Heart right ventricle (tissue), 16 donors: Measurements from ENCODE around the gene NFKBIB. TPM values are rescaled to one million over a fixed set of nuclear protein-coding genes. Genes with fewer than 3 reads are reported as not detected.

ENCODE experiments used
- ATAC-seq, 8 donors: fragments of 200-7000 bp; cut with Tn5 transposase; one replicate each; pipeline ENCODE4 v1.9.1; 2020; ENCODE audit warnings: mild to moderate bottlenecking in 8 of 8, moderate library complexity in 8 of 8, moderate number of reproducible peaks in 1 of 8
- DNase-seq, 2 donors: peaks; one replicate each; pipeline ENCODE4 v3.0.0-alpha.2; 2020
- H3K27ac ChIP-seq, 10 donors: fragments of 200-600 bp; sonication (generic) in 2 of 10; one replicate each; pipeline versions ENCODE4 v1.5.0 to v1.8.0; 2020 to 2022; ENCODE audit warnings: mild to moderate bottlenecking in 3 of 10
- H3K27me3 ChIP-seq, 7 donors: fragments of 200-600 bp; one replicate each; pipeline ENCODE4 v1.8.0; 2021 to 2022; ENCODE audit warnings: mild to moderate bottlenecking in 2 of 7
- H3K36me3 ChIP-seq, 9 donors: fragments of 200-600 bp; sonication (generic) in 1 of 9; one replicate each; pipeline versions ENCODE4 v1.5.0 to v1.8.0; 2020 to 2022; ENCODE audit warnings: mild to moderate bottlenecking in 2 of 9
- H3K4me1 ChIP-seq, 9 donors: fragments of 200-600 bp; sonication (generic) in 1 of 9; one replicate each; pipeline versions ENCODE4 v1.5.0 to v1.8.0; 2020 to 2022; ENCODE audit warnings: mild to moderate bottlenecking in 4 of 9
- H3K4me3 ChIP-seq, 10 donors: fragments of 200-600 bp; sonication (generic) in 2 of 10; one replicate each; pipeline versions ENCODE4 v1.5.0 to v1.8.0; 2020 to 2022; ENCODE audit warnings: mild to moderate bottlenecking in 7 of 10, moderate library complexity in 2 of 10
- H3K9me3 ChIP-seq, 11 donors: fragments of 200-600 bp in 10 of 11; sonication (generic) in 2 of 11; one replicate each; pipeline versions ENCODE4 v1.5.0 to v1.8.0; 2013 to 2022; ENCODE audit warnings: mild to moderate bottlenecking in 2 of 11, control low read depth in 1 of 11, moderate library complexity in 1 of 11
- WGBS, 2 donors: extraction: QIAGEN DNeasy Blood & Tissue Kit; methylation state at CpG; one replicate each; pipeline ENCODE4 v1.1.7; 2013; ENCODE audit warnings: inconsistent platforms in 1 of 2; 5-methylcytosine and 5-hydroxymethylcytosine counted together
- intact Hi-C, 10 donors: fragments of 100-400 bp; cut with DNase I; formaldehyde crosslinking; loops; one replicate each; pipeline versions ENCODE4 v1.11.1 to v1.14.2; 2022
- polyA plus RNA-seq, 2 donors: library from polyadenylated mRNA; stranded (reverse); fragments of 200-250 nt; gene quantifications; one replicate each; pipeline ENCODE4 v1.2.3, GENCODE V29; 2013
- total RNA-seq, 10 donors: library from RNA; stranded (reverse); fragmentation: NEBNext Ultra II Directional in 3 of 10; extraction: Animal tissue kit (Norgen Biotek cat#: 25700) in 3 of 10; gene quantifications; one replicate each; pipeline versions ENCODE4 v1.2.1 to v1.2.4, GENCODE V29; 2021 to 2023
- TF ChIP-seq, protein P1 (sequence below), 9 donors: fragments of 200-600 bp; sonication (generic) in 2 of 9; IDR thresholded peaks; one replicate each; pipeline versions ENCODE4 v1.5.0 to v1.8.0; 2021 to 2022; ENCODE audit warnings: antibody characterized with exemption in 9 of 9, mild to moderate bottlenecking in 5 of 9, moderate library complexity in 1 of 9
- donor health status: Arrhythmogenic right ventricular cardiomyopathy.
- donor health status: ischemic (EF 13 %, LVEDD 7.1; RV severe dilation, severe dysfunction).
- donor health status: healthy with polysubstance abuse.
- donor health status: DM: no; HTN: yes; CAD: no.
- donor health status: DM: no; HTN: no; CAD: no.
- donor health status: ischemic (EF 25% LVEDD 6.9; RV normal size, moderate dysfunction).
- donor health status: ischemic (EF 25% LVEDD 5.7; RV mildly dilated, moderate dysfunction).
- donor health status: healthy.
- donor health status: DM: yes; HTN: yes; CAD: no.
- donor health status: Ischemic cardiomyopathy.
- donor health status: ischemic (EF 35%, LVEDD 5.7; RV mildly dilated, moderate dysfunction).
- donor health status: nonischemic (EF 11% LVEDD 7.7; RV severe dilation, severe dysfunction).
- donor health status: DM: yes; HTN: yes; CAD: no.
- donor health status: PGD.
- donor health status: ischemic (EF 29% LVEDD 5.4; RV normal size, mild dysfunction).
- donor health status: nonischemic (EF 23%, LVEDD 6.1; RV moderate dilation, normal function).

The NFKBIB gene
- total and polyA plus RNA-seq, 12 donors: 16.1 to 79.8 (median 22.7) TPM

DNA sequence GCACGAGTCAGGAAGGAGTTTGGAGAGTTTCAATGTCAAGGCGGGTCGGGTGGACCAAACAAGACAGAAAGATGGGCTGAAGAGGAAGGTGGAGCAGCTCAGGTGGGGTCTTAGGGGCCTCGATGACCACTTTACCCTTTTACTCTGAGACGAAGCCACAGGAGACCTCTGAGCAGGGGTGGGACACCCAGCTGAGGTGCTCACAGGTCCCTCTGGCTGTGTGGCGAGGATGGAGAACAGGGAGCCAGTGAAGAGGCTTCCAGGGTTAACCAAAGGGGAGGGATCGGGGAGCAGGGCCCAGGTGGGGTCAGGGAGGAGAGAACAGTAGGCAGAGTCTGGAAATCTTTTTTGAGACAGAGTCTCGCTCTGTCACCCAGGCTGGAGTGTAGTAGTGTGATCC is 14.2 kb downstream of the NFKBIB start:
- peaks cover 0 to 6% (median 0%) of the 10 kb centered on the region in 9 donors for H3K36me3 ChIP-seq
- TF ChIP-seq, protein P1, sequence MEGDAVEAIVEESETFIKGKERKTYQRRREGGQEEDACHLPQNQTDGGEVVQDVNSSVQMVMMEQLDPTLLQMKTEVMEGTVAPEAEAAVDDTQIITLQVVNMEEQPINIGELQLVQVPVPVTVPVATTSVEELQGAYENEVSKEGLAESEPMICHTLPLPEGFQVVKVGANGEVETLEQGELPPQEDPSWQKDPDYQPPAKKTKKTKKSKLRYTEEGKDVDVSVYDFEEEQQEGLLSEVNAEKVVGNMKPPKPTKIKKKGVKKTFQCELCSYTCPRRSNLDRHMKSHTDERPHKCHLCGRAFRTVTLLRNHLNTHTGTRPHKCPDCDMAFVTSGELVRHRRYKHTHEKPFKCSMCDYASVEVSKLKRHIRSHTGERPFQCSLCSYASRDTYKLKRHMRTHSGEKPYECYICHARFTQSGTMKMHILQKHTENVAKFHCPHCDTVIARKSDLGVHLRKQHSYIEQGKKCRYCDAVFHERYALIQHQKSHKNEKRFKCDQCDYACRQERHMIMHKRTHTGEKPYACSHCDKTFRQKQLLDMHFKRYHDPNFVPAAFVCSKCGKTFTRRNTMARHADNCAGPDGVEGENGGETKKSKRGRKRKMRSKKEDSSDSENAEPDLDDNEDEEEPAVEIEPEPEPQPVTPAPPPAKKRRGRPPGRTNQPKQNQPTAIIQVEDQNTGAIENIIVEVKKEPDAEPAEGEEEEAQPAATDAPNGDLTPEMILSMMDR (IDR thresholded peaks at IDR 0.05): no peak
- H3K27ac ChIP-seq: no peak overlapping the region
- DNase-seq (no peak), ATAC-seq (no peak)
- no peak overlapping the region for H3K4me3 ChIP-seq
- no peaks in the 10 kb centered on the region for H3K9me3 ChIP-seq
- intact Hi-C loops: no loop called here
- H3K4me1 ChIP-seq: no peaks in the 10 kb centered on the region
- 94 to 96% methylated on average over 8 of the region's 8 CpGs for WGBS, 2 donors
- peaks cover 0 to 22% (median 14%) of the 10 kb centered on the region in 7 donors for H3K27me3 ChIP-seq

DNA sequence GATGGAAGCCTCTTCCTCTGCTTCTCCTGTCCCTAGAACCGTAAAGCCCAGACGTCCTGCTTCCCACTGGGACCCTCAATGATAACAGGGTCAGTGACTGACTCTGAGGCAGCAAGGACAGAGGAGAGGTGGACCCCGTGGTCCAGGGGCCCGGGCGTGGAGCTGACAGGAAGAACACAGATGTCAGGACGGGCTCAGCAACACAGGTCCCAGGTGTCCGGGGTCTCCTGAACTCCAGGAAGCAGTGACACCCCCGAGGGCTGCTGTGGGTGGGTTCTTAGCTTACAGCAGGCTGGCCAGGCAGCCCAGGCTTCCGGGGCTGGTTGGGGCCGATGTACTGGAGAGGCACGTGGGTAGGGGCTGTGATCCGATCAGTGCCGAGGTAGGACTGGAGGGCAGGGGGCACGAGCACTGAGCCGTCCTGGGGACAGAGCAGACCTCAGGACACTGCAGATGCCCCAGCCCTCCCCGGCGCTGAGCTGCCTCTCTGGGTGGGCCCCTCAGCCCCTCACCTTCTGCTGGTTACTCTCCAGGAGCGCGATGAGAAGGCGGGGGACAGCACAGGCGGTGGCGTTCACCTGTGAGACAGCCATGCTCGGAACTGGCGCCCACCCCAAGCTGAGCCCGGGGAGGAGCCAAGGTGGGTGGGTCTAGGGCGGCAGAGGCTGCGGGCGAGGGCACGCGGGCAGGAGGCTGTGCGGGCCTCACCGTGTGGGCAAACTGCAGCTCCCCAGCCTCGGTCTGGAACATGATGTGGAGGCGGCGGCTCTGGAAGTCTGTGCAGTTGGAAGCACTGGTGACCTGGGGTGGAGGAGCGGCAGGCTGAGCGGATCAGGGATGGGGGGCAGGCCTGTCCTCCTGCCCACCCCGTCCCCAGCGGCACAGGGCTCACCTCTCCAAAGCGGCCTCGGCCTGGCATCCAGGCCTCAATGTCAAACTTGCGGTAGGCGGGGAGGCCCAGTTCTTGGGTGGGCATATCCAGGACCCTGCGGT is 15.9 kb downstream of the NFKBIB start:
- WGBS, 2 donors: 90 to 91% methylated on average over 44 of the region's 44 CpGs
- no peak overlapping the region for H3K27ac ChIP-seq
- ATAC-seq (no peak), DNase-seq (no peak)
- TF ChIP-seq, protein P1 (IDR thresholded peaks at IDR 0.05): no peak
- no peaks in the 10 kb centered on the region for H3K9me3 ChIP-seq
- H3K36me3 ChIP-seq: peaks cover 0 to 5% (median 0%) of the 10 kb centered on the region in 9 donors
- no peak overlapping the region for H3K4me3 ChIP-seq
- H3K4me1 ChIP-seq: no peaks in the 10 kb centered on the region
- intact Hi-C loops: no loop called here
- H3K27me3 ChIP-seq: peaks cover 0 to 22% (median 14%) of the 10 kb centered on the region in 7 donors

DNA sequence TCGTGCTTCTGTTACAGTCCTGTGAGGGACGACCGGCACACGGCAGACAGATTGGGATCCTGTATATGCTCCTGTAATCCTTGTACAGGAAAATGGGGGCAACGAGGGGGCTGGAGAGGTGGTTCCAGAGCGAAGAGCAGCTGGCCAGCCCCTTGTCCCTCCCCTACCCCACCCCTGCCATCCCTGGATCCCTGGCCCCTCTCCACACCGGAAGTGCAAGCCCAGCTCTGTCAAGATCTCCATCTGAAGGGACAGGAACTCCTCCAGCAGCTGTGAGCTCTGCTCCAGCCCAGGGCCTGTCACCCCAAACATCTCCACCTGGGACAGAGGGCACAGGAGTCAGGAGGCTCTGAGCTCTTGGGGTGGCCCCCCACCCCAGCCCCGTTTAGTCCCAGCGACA is 17.7 kb downstream of the NFKBIB start:
- Histone ChIP-seq H3K36me3 (peaks cover 0 to 20% (median 0%) of the 10 kb centered on the region in 9 donors), H3K4me3 (no peak overlapping the region), H3K9me3 (no peaks in the 10 kb centered on the region), H3K27ac (no peak overlapping the region), H3K27me3 (peaks cover 0 to 3% (median 0%) of the 10 kb centered on the region in 7 donors), H3K4me1 (no peaks in the 10 kb centered on the region)
- no peak for DNase-seq
- intact Hi-C loops: no loop called here
- ATAC-seq: no peak
- 76 to 81% methylated on average over 8 to 9 of the region's 9 CpGs for WGBS, 2 donors
- TF ChIP-seq, protein P1 (IDR thresholded peaks at IDR 0.05): no peak

DNA sequence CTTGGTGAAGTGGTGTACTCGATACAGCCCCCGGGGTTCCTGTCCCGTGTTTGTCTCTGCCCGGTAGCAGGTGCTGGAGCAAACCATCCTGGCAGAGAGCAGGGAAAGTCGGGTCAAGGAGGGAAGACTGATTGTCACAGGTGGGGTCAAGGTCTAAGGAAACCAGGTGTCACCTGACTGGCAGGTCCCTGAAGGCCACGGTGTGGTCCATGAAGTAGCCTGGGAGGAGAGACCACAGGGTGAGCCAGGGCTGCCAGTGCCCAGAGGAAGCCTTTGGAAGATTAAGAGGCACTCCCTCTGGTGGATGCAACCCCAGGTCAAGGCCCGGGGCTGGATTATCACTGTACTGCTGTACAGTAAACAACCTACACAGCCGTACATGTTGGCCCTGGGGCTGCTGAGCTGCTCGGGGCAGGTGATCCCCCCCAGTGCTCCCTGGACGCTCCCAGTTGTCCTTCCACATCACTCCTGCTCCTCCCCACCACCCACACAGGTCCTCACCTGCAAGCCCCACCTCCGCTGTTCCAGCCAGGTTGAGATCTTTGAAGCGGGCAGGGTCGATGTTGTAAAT is 18.2 kb downstream of the NFKBIB start:
- Histone ChIP-seq H3K9me3 (no peaks in the 10 kb centered on the region), H3K27ac (no peak overlapping the region), H3K4me3 (no peak overlapping the region), H3K36me3 (peaks cover 0 to 21% (median 0%) of the 10 kb centered on the region in 9 donors), H3K27me3 (no peaks in the 10 kb centered on the region), H3K4me1 (no peaks in the 10 kb centered on the region)
- ATAC-seq (peak in 1 of 8 donors; percentile 35), DNase-seq (no peak)
- TF ChIP-seq, protein P1 (IDR thresholded peaks at IDR 0.05): peak in 2 of 9 donors; percentile 7 to 14
- intact Hi-C loops: no loop called here
- WGBS, 2 donors: 79% methylated on average over 13 of the region's 13 CpGs
